GM19468 (cell line): Measurements from ENCODE around the gene MRPL18.

Experiments
- ATAC-seq: cut with Tn5 transposase; IDR thresholded peaks from one replicate; pipeline ENCODE4 v1.9.1; 2021; ENCODE audit warnings: mild to moderate bottlenecking, moderate library complexity, moderate number of reproducible peaks; ENCODE audit not compliant: unreplicated experiment; ENCODE audit errors: extremely low read depth

Gene MRPL18

DNA sequence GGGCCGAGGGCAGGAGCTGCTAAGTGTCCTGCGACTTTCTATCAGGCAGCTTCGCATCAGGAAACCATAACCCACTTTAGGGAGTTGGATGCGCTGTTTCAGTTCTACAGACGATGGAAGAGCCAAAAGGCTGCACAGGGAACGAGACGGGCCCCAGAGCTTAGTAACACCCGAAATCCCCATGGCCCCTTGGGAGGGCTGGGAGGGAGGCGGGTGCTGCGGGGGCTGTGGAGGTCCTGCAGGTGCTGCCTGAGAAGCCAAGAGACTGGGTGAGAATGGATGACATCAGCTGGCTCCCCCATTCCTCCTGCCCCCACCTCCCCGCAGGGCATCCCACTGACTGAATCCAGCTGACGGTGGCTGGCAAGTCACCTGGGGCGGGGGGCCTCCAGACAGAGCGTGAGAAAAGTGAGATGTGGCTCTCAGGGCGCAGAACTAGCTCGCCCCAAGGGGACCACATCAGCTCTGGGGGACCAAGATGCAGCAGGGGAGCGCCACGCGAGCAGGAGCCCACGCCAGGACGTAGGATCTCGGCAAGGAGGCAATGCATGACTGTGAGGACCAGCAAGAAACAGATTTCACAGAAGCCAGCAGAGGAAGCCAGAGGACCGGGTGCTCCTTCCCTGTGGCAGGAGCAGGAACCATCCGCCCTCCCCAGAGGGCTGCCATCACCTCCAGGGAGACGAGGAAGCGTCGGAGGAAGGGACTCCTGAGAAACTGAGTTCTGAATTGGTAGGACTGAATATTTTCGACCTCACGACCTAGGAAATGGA lies 46.6 kb downstream of the MRPL18 start:
- ATAC-seq = no peak

DNA sequence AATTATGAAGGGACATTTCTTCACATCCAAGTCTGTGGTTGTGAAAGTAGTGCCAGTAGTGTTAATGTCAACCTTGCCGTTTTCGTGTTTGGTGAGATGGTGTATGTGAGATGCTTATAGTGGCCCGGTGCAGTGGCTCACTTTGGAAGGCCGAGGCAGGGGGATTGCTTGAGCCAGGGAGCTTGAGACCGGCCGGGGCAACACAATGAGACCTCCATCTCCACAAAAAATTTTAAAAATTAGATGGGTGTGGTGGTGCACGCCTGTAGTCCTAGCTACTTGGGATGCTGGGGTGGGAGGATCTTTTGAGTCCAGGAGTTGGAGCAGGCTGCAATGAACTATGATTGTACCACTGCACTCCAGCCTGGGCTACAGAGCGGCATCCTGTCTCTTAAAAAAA lies 47.2 kb downstream of the MRPL18 start:
- no peak for ATAC-seq

DNA sequence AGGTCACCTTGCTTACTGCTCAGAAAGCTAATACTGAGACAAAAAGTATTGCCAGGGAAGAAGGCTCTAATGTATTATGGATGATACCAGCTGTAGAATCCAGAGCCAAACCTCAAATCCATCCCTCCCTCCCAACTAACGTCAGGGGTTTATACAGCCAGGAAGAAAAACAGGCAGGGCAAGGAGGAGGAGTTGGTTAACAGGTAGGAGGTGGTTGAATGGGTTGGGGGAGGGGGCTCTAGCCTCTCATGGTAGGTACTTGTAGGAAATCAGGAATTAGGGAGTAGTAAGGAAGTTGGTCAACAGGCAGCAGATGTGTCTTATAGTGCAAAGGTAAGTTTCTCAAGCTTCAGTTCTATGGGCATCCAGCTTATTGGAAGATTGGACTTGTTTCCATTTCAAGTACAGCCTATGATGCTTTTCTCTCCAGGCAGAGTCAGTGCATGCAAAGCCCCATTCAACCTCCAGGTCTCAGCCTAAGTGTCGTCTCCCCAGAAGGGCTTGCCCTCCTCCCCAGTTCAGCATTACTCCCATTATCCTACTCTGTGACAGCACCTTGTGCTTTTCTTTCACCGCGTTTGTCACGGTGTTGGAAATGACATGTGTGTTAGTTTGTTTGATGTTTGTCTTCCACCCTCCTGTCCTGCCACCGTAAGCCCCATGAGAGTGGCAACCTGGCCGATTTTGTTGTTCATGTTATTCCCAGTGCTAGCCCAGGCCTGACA lies 47.9 kb downstream of the MRPL18 start:
- no peak for ATAC-seq

GRCh38 chr6:159842035-159842434 lies 51.8 kb downstream of the MRPL18 start:
- no peak for ATAC-seq

DNA sequence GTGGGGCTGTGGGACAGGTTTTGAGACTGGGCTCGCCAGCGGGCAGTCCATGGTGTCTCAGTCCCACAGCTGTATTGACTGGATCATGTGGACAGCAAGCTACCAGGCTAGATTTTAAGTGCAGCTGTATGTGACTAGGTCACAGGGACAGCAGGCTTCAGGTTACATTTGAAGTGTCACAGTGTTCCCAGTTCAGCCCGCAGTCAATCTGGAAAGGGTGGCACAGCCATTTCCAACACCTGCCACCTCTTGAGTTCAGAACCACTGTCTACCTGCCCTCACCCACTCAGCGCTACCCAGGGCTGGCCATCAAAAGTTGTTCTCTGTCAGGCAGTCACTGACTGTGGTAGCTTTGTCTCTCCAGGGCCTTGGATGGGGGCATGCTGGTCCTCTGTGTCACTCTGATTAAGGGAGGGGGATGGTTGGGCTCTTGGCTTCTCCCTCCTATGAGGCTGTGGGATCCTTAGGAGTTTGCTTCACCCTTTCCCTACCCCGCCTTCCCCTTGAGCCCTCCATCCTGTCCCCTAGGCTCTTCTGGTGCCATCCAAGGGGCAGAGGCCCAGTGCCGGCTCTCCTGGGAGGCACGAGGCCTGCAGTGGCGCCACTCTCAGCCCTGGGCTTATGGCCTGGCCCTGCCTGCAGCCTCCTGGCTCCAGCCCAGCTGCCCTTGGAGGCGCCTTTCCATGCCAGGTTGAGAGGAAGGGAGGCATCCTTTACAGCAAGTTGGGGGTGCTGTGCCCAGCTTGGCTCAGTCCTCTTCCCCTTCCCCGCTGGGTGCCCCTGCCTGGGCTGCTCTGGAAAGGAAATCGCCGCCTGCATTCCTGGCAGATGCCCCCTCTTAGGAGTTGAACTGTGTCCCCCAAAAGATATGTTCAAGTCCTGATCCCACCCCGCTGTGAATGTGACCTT lies 54.7 kb downstream of the MRPL18 start:
- ATAC-seq = no peak
